Measurements from ENCODE around the gene APLP2. TPM values are rescaled to one million over a fixed set of nuclear protein-coding genes. Genes with fewer than 3 reads are reported as not detected.

Gene APLP2
- total and polyA plus RNA-seq, 2 of the 4 experiments (the other 2 are of a cell fraction) = 127 to 235 TPM

- Histone ChIP-seq H3K14ac (replicated peaks; ENCODE audit: low read depth, low read length) (peak overlapping the region; percentile 49; the same call in 1 of the 2 replicates), H2AK9ac (replicated peaks; ENCODE audit: low read depth, low read length, poor library complexity) (peak overlapping the region; percentile 29), H3K23ac (ENCODE audit: low read depth, low read length) (no peak overlapping the region), H2BK15ac (ENCODE audit: low read depth, low read length) (peak overlapping the region; percentile 2; the same call in 1 of the 3 replicates), H3K56ac (ENCODE audit: extremely low read depth, insufficient read depth, low read length) (no peak overlapping the region), H3K27me3 (ENCODE audit: control insufficient read depth, insufficient read depth, low read length) (no peaks in the 10 kb centered on the region), H3K4me1 (ENCODE audit: control insufficient read depth, insufficient read depth, low read length) (peaks cover 3% of the 10 kb centered on the region), H4K20me1 (ENCODE audit: insufficient read depth, low read length) (no peaks in the 10 kb centered on the region), H3K9ac (ENCODE audit: low read depth, low read length) (no peak overlapping the region), H2BK20ac (ENCODE audit: low read depth, low read length) (peak overlapping the region; percentile 22; the same call in 1 of the 2 replicates), H3K18ac (ENCODE audit: low read depth, low read length) (no peak overlapping the region), H3K4ac (ENCODE audit: low read depth, low read length) (peak overlapping the region; percentile 24; the same call in 1 of the 2 replicates), H3K4me2 (ENCODE audit: low read depth, low read length) (no peak overlapping the region), H3K27ac (ENCODE audit: insufficient read depth, low read length) (0 out of 2 replicates have a peak overlapping the region, but pooled peaks have one; percentile 5), H3K79me1 (ENCODE audit: low read depth in 1 of 2, low read length in 2 of 2) (no peaks in the 10 kb centered on the region), H4K8ac (ENCODE audit: low read depth in 2 of 2, low read length in 2 of 2) (peak overlapping the region in 1 of 2 experiments; percentile 31; a peak in 1 of 4 replicates), H2AK5ac (ENCODE audit: low read depth, low read length) (no peak overlapping the region; the same call in 1 of the 2 replicates), H3K4me3 (ENCODE audit: insufficient read depth, low read depth, low read length) (no peak overlapping the region), H2BK120ac (ENCODE audit: low read depth, low read length) (peak overlapping the region; percentile 79; the same call in 1 of the 2 replicates), H4K91ac (ENCODE audit: insufficient read depth, low read depth, low read length) (no peak overlapping the region), H4K5ac (ENCODE audit: low read depth, low read length) (no peak overlapping the region), H3K36me3 (ENCODE audit: control insufficient read depth, insufficient read depth, low read length) (no peaks in the 10 kb centered on the region), H3K9me3 (ENCODE audit: control insufficient read depth, insufficient read depth, low read length) (no peaks in the 10 kb centered on the region), H2AFZ (replicated peaks; ENCODE audit: low read length, poor library complexity) (peak overlapping the region; percentile 79), H3K9me1 (ENCODE audit: insufficient read depth, low read length) (no peaks in the 10 kb centered on the region), H2BK5ac (ENCODE audit: low read depth, low read length, poor library complexity, severe bottlenecking) (peak overlapping the region; percentile 7)
- intact Hi-C loops (cut with micrococcal nuclease) = no loop called here
- peak; percentile 93 for ATAC-seq (ENCODE audit: low read depth)
- WGBS, 2 experiments (ENCODE audit: extremely low coverage in 2 of 2, insufficient read length in 1 of 2) = 53% methylated on average over 8 of the region's 16 CpGs; no CpG with 5 or more reads in 1 of the 2 experiments
- POLR2A ChIA-PET (ENCODE audit: unreplicated experiment) = no interaction called here
- TF ChIP-seq NFE2L2 (IDR thresholded peaks at IDR 0.05; ENCODE audit: low read depth, low read length) (0 out of 2 replicates have a peak, but pooled peaks have one; percentile 3), CEBPB (IDR thresholded peaks at IDR 0.05; ENCODE audit: low read depth, low read length) (peak; percentile 96), BHLHE40 (IDR thresholded peaks at IDR 0.05; ENCODE audit: low read depth, low read length) (peak; percentile 71), MAFK (IDR thresholded peaks at IDR 0.05; ENCODE audit: low read depth, low read length) (peak; percentile 31; the same call in 1 of the 2 replicates), RFX5 (IDR thresholded peaks at IDR 0.05; ENCODE audit: low read depth, low read length) (peak; percentile 46; the same call in 1 of the 2 replicates), POLR2A (IDR thresholded peaks at IDR 0.05; ENCODE audit: low read depth, low read length) (no peak), FOS (IDR thresholded peaks at IDR 0.05; ENCODE audit: low read depth, low read length) (peak; percentile 66), CTCF (conservative IDR thresholded peaks at IDR 0.05; ENCODE audit: low read depth, low read length) (no peak)
- DNase-seq = peak; percentile 99
- in situ Hi-C loops (cut with MboI; ENCODE audit: low sequenced_read_pairs) = no loop called here
- dilution Hi-C loops (cut with HindIII; ENCODE audit: low sequenced_read_pairs, unreplicated experiment) = no loop called here
- CTCF ChIA-PET = no interaction called here
- no TSS peak for BruUV-seq (replicated peaks)
Observed at GRCh38 chr11:130042093-130042591, 27.6 kb upstream of the APLP2 start.
